IPS-15b (cell line): ENCODE data around the gene TCERG1L.
"Not testable (repeated sequence)": the region's sequence is repeated elsewhere in the genome, so short reads cannot be mapped to it uniquely, and the experiment has no call there.

Source experiments
- H3K27me3 ChIP-seq: one replicate; pipeline ENCODE4 v1.6.1; 2013; ENCODE audit warnings: low read length; ENCODE audit not compliant: control insufficient read depth, insufficient read depth
- H3K36me3 ChIP-seq: one replicate; pipeline ENCODE4 v1.6.1; 2013; ENCODE audit warnings: low read length; ENCODE audit not compliant: control insufficient read depth, insufficient read depth
- H3K4me1 ChIP-seq: one replicate; pipeline ENCODE4 v1.6.1; 2013; ENCODE audit warnings: mild to moderate bottlenecking, low read length; ENCODE audit not compliant: control insufficient read depth, insufficient read depth
- H3K4me3 ChIP-seq: one replicate; pipeline ENCODE4 v1.5.1; 2013; ENCODE audit warnings: low read depth, low read length
- H3K9ac ChIP-seq: one replicate; pipeline ENCODE4 v1.6.1; 2013; ENCODE audit warnings: low read depth, mild to moderate bottlenecking, low read length
- H3K9me3 ChIP-seq: one replicate; pipeline ENCODE4 v1.6.1; 2013; ENCODE audit warnings: mild to moderate bottlenecking, low read length; ENCODE audit not compliant: control insufficient read depth, insufficient read depth

Gene TCERG1L

DNA sequence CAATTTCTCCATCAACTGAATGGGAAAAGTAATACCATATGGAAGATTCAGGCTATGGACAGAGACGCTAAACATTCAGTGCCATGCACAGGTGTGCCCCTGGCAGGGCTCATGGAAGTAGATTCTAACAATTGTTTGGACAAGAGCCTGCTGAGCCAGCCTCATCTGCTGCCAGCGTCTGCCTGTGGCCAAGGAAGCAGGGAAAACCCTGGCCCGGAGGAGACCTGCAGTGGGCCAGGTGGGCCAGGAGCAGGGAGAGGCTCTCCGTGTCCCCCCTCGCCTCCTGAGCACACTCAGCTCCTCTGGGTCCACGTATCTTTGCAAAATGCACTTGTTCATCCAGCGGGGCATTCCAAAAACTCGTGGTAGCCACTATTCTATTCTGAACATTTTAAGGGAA is 130.1 kb downstream of the TCERG1L start:
- Histone ChIP-seq H3K4me1 (no peaks in the 10 kb centered on the region), H3K9ac (no peak overlapping the region), H3K27me3 (no peaks in the 10 kb centered on the region), H3K4me3 (no peak overlapping the region), H3K9me3 (peaks cover 2% of the 10 kb centered on the region), H3K36me3 (no peaks in the 10 kb centered on the region)

- H3K27me3 ChIP-seq, result no peaks in the 10 kb centered on the region
- H3K4me1 ChIP-seq, result no peaks in the 10 kb centered on the region
- no peak overlapping the region for H3K4me3 ChIP-seq
- H3K36me3 ChIP-seq, result no peaks in the 10 kb centered on the region
- H3K9ac ChIP-seq, result no peak overlapping the region
- peaks cover 5% of the 10 kb centered on the region for H3K9me3 ChIP-seq
Observed at GRCh38 chr10:131180740-131181415, 130.6 kb downstream of the TCERG1L start.

GRCh38 chr10:131180086-131180485 is 131.4 kb downstream of the TCERG1L start:
- Histone ChIP-seq H3K27me3 (no peaks in the 10 kb centered on the region), H3K4me3 (no peak overlapping the region), H3K36me3 (no peaks in the 10 kb centered on the region), H3K9ac (no peak overlapping the region), H3K4me1 (no peaks in the 10 kb centered on the region), H3K9me3 (peaks cover 5% of the 10 kb centered on the region)

DNA sequence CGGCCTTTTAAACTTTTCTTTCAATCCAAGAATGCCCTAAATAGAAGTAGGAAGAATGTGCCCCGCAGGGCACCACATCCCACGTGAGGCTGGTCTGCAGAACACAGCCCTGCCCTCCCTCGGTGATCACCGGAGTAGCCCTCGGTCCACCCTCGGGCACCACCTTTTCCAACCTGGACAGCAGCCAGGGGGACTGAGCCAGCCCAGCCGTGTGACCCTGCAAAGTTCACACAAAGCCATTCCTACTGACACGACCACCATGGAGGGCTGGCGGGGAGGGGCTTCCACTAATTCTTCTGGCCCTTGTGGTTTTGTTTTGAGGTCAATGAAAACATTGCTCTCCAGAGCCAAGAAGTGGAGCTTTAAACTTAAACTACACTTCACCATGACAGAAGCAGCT is 132.2 kb downstream of the TCERG1L start:
- H3K36me3 ChIP-seq, result no peaks in the 10 kb centered on the region
- no peaks in the 10 kb centered on the region for H3K4me1 ChIP-seq
- H3K27me3 ChIP-seq, result no peaks in the 10 kb centered on the region
- no peak overlapping the region for H3K9ac ChIP-seq
- no peak overlapping the region for H3K4me3 ChIP-seq
- peaks cover 5% of the 10 kb centered on the region for H3K9me3 ChIP-seq

DNA sequence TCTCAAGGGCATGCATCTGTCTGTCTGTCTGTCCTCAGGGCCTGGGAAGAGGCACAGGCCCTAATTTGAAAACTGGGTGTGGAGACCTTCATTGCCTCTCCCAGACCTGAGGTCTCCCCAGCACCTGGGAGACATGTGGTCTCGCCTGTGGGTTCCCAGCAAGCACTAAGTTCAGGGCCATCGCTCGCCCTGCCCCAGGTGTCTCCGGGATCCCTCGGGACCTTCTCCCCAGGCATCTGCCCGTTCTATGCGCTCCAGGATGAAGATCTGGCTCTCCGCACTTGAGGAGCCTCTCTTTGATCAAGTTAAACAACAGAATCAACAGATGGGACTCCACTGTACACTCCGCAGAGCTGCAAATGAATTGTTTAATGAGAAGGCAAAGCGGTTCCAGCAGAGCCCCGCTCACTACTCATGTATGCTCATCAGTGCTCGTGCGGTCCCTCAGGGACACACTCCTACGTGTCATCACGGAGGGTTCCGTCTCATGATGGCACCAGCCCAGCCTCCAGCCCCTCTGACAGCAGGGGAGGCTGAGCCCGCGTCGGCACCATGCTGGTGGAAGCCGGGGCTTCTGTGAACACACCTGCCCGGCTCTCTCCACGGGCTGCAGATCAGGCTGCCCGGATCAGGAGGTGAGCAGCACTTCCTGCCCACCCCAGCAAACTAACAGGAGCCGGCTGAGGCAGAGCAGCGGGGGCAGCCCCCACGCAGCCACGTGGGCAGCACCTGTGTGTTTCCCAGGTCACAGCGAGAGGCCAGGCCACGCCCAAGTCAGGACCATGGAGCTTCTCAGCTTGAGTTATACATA is 132.8 kb downstream of the TCERG1L start:
- no peak overlapping the region for H3K9ac ChIP-seq
- H3K4me3 ChIP-seq, result no peak overlapping the region
- no peaks in the 10 kb centered on the region for H3K36me3 ChIP-seq
- no peaks in the 10 kb centered on the region for H3K4me1 ChIP-seq
- no peaks in the 10 kb centered on the region for H3K27me3 ChIP-seq
- peaks cover 5% of the 10 kb centered on the region for H3K9me3 ChIP-seq

- H3K36me3 ChIP-seq, result no peaks in the 10 kb centered on the region
- H3K27me3 ChIP-seq, result no peaks in the 10 kb centered on the region
- H3K4me3 ChIP-seq, result no peak overlapping the region
- peaks cover 5% of the 10 kb centered on the region for H3K9me3 ChIP-seq
- no peak overlapping the region for H3K9ac ChIP-seq
- H3K4me1 ChIP-seq, result no peaks in the 10 kb centered on the region
Observed at GRCh38 chr10:131177431-131178327, 133.8 kb downstream of the TCERG1L start.

- Histone ChIP-seq H3K4me3 (no peak overlapping the region), H3K36me3 (no peaks in the 10 kb centered on the region), H3K4me1 (no peaks in the 10 kb centered on the region), H3K9me3 (peaks cover 5% of the 10 kb centered on the region), H3K9ac (no peak overlapping the region), H3K27me3 (no peaks in the 10 kb centered on the region)
Observed at GRCh38 chr10:131176907-131177306, 134.6 kb downstream of the TCERG1L start.

GRCh38 chr10:131176324-131176723 is 135.2 kb downstream of the TCERG1L start:
- H3K4me3 ChIP-seq, H3K4me1 ChIP-seq, H3K27me3 ChIP-seq, H3K9me3 ChIP-seq, H3K9ac ChIP-seq, H3K36me3 ChIP-seq: not testable (repeated sequence)

GRCh38 chr10:131175891-131176290 is 135.6 kb downstream of the TCERG1L start:
- H3K4me3 ChIP-seq, result no peak overlapping the region
- H3K9ac ChIP-seq, result no peak overlapping the region
- no peaks in the 10 kb centered on the region for H3K27me3 ChIP-seq
- no peaks in the 10 kb centered on the region for H3K4me1 ChIP-seq
- H3K36me3 ChIP-seq, result no peaks in the 10 kb centered on the region
- H3K9me3 ChIP-seq, result peaks cover 5% of the 10 kb centered on the region

GRCh38 chr10:131174651-131175540 is 136.6 kb downstream of the TCERG1L start:
- no peak overlapping the region for H3K9ac ChIP-seq
- H3K4me1 ChIP-seq, result no peaks in the 10 kb centered on the region
- no peaks in the 10 kb centered on the region for H3K36me3 ChIP-seq
- peaks cover 5% of the 10 kb centered on the region for H3K9me3 ChIP-seq
- no peak overlapping the region for H3K4me3 ChIP-seq
- H3K27me3 ChIP-seq, result no peaks in the 10 kb centered on the region

GRCh38 chr10:131174211-131174565 is 137.3 kb downstream of the TCERG1L start:
- H3K36me3 ChIP-seq, result no peaks in the 10 kb centered on the region
- peaks cover 5% of the 10 kb centered on the region for H3K9me3 ChIP-seq
- no peak overlapping the region for H3K9ac ChIP-seq
- H3K27me3 ChIP-seq, result no peaks in the 10 kb centered on the region
- no peak overlapping the region for H3K4me3 ChIP-seq
- H3K4me1 ChIP-seq, result no peaks in the 10 kb centered on the region
